ENCODE results near the gene KCNN1.

DNA sequence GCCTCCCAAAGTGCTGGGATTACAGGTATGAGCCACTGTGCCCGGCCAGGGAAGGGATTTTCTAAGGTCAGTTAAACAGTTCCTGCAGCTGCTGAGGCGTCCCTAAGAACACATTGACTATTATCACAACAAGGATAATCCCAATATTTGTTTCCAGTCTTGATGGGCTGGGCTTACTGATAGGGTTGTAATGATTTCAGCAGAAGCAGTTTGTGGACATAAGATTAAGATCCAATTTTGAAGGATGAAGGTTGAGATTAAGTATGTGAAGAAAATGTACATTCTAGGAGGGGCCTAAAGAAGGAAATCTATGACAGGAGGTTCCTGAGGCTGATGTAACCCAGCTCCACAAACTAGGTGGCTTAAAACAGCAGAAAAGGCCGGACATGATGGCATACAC lies 44.8 kb upstream of the KCNN1 start:
- TF ChIP-seq EGR1 (IDR thresholded peaks at IDR 0.05; ENCODE audit: low read depth) = no peak
- no peak for TF ChIP-seq CBX3 (IDR thresholded peaks at IDR 0.05; ENCODE audit: low read depth)
- no peak for TF ChIP-seq JUND (IDR thresholded peaks at IDR 0.05)
- no peak for TF ChIP-seq SIN3A (IDR thresholded peaks at IDR 0.05; ENCODE audit: low read depth)

Measured in HCT116 (cell line).